Renal cortex interstitium (tissue), 11 donors: ENCODE measurements around the gene CALR3. TPM values are rescaled to one million over a fixed set of nuclear protein-coding genes. Genes with fewer than 3 reads are reported as not detected.

Experiments used
- DNase-seq, 11 donors: peaks; one replicate each; pipeline ENCODE4 v3.0.0-alpha.2; 2013; ENCODE audit warnings: low read depth in 9 of 11, low spot score in 4 of 11; ENCODE audit errors: extremely low read depth in 1 of 11
- polyA plus RNA-seq, 3 donors: library from polyadenylated mRNA; unstranded; fragments of 120-200 nt; gene quantifications; one replicate each; pipeline ENCODE4 v1.2.1, GENCODE V29; 2013; ENCODE audit not compliant: insufficient read length in 3 of 3

Gene CALR3
- polyA plus RNA-seq, 3 donors, result not detected

DNA sequence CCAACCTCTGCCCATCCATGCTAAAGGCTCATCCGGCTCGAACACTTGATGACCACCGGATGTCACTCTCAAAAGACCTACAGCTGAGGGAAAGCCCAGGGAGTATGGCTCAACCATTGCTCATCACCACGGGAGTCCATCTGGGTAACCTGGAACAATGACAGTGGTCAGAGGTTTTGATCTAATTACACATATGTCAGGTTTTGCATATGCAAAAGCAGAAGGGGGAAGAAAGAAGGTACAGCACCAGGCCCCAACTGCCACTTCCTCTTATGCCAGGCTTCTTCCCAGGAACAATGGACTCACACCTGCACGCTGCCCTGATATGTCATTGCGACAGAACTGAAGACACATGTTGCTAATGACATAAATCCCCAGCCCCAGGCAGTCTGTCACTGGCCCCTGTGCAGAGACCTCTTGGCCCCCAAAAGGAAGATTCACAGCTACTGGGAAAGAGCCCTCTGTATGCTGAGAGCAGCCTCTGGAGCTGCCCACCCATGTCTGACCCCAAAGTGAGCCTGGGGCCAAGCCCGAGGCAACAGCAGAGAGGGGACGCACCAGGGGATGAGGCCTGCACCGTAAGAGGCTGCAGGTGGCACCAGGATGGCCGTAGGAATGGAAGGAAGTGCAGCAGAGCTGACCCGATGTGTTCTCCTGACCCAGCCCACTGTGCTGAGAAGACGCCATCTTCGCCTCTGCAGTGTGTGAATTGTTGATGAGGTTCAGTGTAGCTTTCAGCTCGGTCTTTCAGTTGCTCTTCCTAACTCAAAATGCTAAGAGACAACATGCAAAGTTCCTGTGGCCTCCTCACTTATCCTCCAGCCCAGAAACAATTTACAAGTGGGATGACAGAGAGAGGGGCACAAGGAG lies 50.5 kb downstream of the CALR3 start:
- DNase-seq, result no peak

DNA sequence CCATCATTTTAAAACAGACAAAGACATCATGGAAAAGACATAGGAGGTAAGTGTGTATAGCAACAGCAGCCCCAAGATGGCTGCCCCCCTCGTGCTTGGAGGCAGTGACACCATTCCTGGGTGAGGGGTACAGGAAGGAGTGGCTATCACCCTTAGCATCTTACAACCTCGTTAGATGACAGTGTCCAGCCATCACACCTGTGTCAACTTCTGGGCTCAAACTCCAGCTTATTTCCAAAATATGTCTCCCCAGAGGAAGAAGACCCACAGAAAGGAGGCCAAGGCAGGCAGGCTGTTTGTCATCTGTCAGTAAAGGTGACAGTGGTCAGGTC lies 51.7 kb downstream of the CALR3 start:
- no peak for DNase-seq

- no peak for DNase-seq
Measured at GRCh38 chr19:16442386-16443276, 53.3 kb downstream of the CALR3 start.

DNA sequence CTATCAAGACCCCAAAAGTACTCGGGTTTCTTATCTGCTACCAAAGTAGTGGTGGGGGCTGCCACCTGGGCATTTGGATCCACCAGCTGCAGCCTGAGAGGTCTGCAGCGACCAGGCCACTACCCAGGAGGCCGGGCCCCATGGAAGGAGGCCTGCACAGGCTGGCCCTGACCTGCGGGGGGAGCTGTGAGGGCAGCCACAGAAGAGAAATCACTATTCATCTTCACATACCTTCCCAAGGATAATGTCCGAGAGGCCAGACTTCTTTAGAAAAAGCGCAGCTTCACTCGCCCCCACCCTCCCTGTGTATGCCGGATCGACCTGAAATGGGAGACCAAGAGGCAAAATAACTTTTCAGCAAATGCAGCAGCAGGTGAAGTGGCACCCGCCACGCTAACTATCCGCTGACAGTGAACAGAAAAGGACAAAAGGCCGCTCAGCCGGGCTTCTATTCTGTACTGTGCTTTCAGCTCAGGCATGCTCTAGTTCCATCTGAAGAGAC lies 54.3 kb downstream of the CALR3 start:
- DNase-seq, result no peak

GRCh38 chr19:16436780-16437332 lies 59.1 kb downstream of the CALR3 start:
- no peak for DNase-seq

- DNase-seq, result no peak
Measured at GRCh38 chr19:16435999-16436650, 59.8 kb downstream of the CALR3 start.

GRCh38 chr19:16435238-16435917 lies 60.6 kb downstream of the CALR3 start:
- DNase-seq, result no peak

DNA sequence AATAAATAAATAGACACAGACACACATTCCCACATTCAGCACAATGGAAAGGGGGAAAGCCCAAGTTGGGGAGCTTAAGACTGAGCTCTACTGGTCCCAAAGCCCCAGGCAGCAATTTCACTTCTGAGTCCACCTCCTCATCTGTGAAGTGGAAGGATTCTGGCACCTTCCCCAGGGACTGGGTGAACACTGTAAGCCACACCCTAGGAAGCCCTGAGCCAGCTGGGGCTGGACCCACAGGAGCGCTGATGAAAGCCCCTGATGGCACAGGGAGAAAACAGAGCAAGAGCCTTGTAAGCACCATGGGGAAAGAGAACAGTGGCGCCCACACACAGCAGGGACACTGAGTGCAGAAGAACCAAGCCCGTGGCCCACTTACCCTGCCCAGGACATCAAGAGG lies 62.0 kb downstream of the CALR3 start:
- DNase-seq, result no peak

- DNase-seq, result no peak
Measured at GRCh38 chr19:16429759-16430091, 66.2 kb downstream of the CALR3 start.

GRCh38 chr19:16429066-16429758 lies 66.8 kb downstream of the CALR3 start:
- no peak for DNase-seq

Other genes with a start within 250 kb of the CALR3 start
- 10 to 100 TPM; 21.7 to 37.8 (median 25.6) TPM for gene KLF2, start 171.3 kb downstream of the CALR3 start, polyA plus RNA-seq
- gene EPS15L1, start 24.2 kb downstream of the CALR3 start, polyA plus RNA-seq, result 10 to 100 TPM; 27.4 to 32.1 (median 30.0) TPM
- 10 to 100 TPM; 15.0 to 16.7 (median 16.2) TPM for gene C19orf44, start 227 bp upstream of the CALR3 start, polyA plus RNA-seq
- gene CHERP, start 46.3 kb upstream of the CALR3 start, polyA plus RNA-seq, result 10 to 100 TPM; 37.7 to 54.3 (median 48.5) TPM
- gene SLC35E1, start 76.2 kb upstream of the CALR3 start, polyA plus RNA-seq, result 10 to 100 TPM; 40.9 to 48.8 (median 42.6) TPM
- gene MED26, start 132.0 kb upstream of the CALR3 start, polyA plus RNA-seq, result 1 to 10 TPM; 5.0 to 9.0 (median 8.0) TPM
- gene SMIM7, start 164.0 kb upstream of the CALR3 start, polyA plus RNA-seq, result 100 to 1,000 TPM in 2 of 3 donors, 10 to 100 TPM in 1; 99.1 to 102 (median 102) TPM
- gene TMEM38A, start 165.0 kb upstream of the CALR3 start, polyA plus RNA-seq, result 1 to 10 TPM; 8.1 to 8.3 (median 8.1) TPM
- gene NWD1, start 223.7 kb upstream of the CALR3 start, polyA plus RNA-seq, result under 1 TPM; 0.06 to 0.08 (median 0.07) TPM